B cell (primary cell): Measurements from ENCODE around the gene RASGEF1C. TPM values are rescaled to one million over a fixed set of nuclear protein-coding genes. Genes with fewer than 3 reads are reported as not detected.

Experiments used
- ATAC-seq: fragments of 200-7000 bp; cut with Tn5 transposase; one replicate; pipeline ENCODE4 v1.10.0; 2021; ENCODE audit warnings: low read depth, mild to moderate bottlenecking, moderate number of reproducible peaks, moderate library complexity
- CTCF ChIA-PET: fragments of 350-600 bp; sonication (Branson Sonifier 250); formaldehyde crosslinking; loops from one replicate; lab custom pipeline; 2021; ENCODE audit warnings: antibody characterized with exemption, inconsistent platforms; lab: Charles Lee
- POLR2A ChIA-PET: fragments of 350-600 bp; sonication (Branson Sonifier 250); formaldehyde crosslinking; loops from one replicate; lab custom pipeline; 2021; ENCODE audit warnings: antibody characterized with exemption; lab: Charles Lee
- DNase-seq: peaks from one replicate; pipeline ENCODE4 v3.0.0; 2013
- H2AFZ ChIP-seq: 2 replicates; pipeline ENCODE4 v1.6.1; 2012; ENCODE audit warnings: mild to moderate bottlenecking, low read depth, low read length; ENCODE audit not compliant: insufficient read depth, poor library complexity, severe bottlenecking
- H3K27ac ChIP-seq, 2 donors: 1 replicate in 1 of 2; 2 replicates in 1 of 2; pipeline ENCODE4 v1.5.1; 2012 to 2013; ENCODE audit warnings: low read length in 2 of 2, mild to moderate bottlenecking in 2 of 2, moderate library complexity in 1 of 2
- H3K27me3 ChIP-seq, 4 experiments: fragments of 200-600 bp in 1 of 4; sonication (generic) in 1 of 4; replicated peaks in 1 of 4; 1 replicate in 2 of 4; 2 replicates in 2 of 4; pipeline versions ENCODE4 v1.6.1 to v1.7.0; 2013 to 2016; ENCODE audit warnings: low read length in 3 of 4, mild to moderate bottlenecking in 2 of 4, mixed read lengths in 1 of 4, moderate library complexity in 1 of 4; ENCODE audit not compliant: insufficient read depth in 4 of 4, control insufficient read depth in 3 of 4; ENCODE audit errors: control extremely low read depth in 1 of 4
- H3K36me3 ChIP-seq, 2 experiments: replicated peaks in 1 of 2; 1 replicate in 1 of 2; 2 replicates in 1 of 2; pipeline versions ENCODE4 v1.6.1 to v1.7.1; 2013; ENCODE audit warnings: low read length in 1 of 2; ENCODE audit not compliant: insufficient read depth in 2 of 2, control insufficient read depth in 1 of 2; ENCODE audit errors: control extremely low read depth in 1 of 2, extremely low read depth in 1 of 2
- H3K4me1 ChIP-seq, 2 donors: fragments of 200-600 bp in 1 of 2; sonication (generic) in 1 of 2; 1 replicate in 1 of 2; 2 replicates in 1 of 2; pipeline versions ENCODE4 v1.5.1 to v1.6.1; 2013 to 2017; ENCODE audit warnings: low read length in 2 of 2; ENCODE audit not compliant: control insufficient read depth in 2 of 2, insufficient read depth in 2 of 2
- H3K4me2 ChIP-seq: replicated peaks from 2 replicates; pipeline ENCODE3; 2012; ENCODE audit warnings: mild to moderate bottlenecking, low read depth, low read length; ENCODE audit not compliant: poor library complexity, severe bottlenecking
- H3K4me3 ChIP-seq, 5 experiments: fragments of 200-600 bp in 1 of 5; sonication (generic) in 1 of 5; 1 replicate in 3 of 5; 2 replicates in 2 of 5; pipeline versions ENCODE4 v1.5.1 to v1.7.0; 2011 to 2016; ENCODE audit warnings: low read length in 4 of 5, mild to moderate bottlenecking in 4 of 5, low read depth in 2 of 5, control low read depth in 1 of 5, moderate library complexity in 1 of 5; ENCODE audit not compliant: insufficient read depth in 1 of 5; ENCODE audit errors: control extremely low read depth in 1 of 5, extremely low read depth in 1 of 5
- H3K79me2 ChIP-seq: fragments of 200-600 bp; sonication (generic); one replicate; pipeline ENCODE4 v1.6.0; 2016; ENCODE audit warnings: low read length; ENCODE audit not compliant: control insufficient read depth, insufficient read depth
- H3K9ac ChIP-seq: fragments of 200-600 bp; sonication (generic); 2 replicates; pipeline ENCODE4 v1.6.1; 2017; ENCODE audit warnings: mild to moderate bottlenecking, low read length, moderate library complexity
- H3K9me3 ChIP-seq, 3 donors: one replicate each; pipeline versions ENCODE4 v1.6.1 to v1.7.1; 2013; ENCODE audit warnings: low read length in 2 of 3; ENCODE audit not compliant: control insufficient read depth in 2 of 3, insufficient read depth in 1 of 3; ENCODE audit errors: control extremely low read depth in 1 of 3
- H4K20me1 ChIP-seq: 2 replicates; pipeline ENCODE4 v1.6.0; 2012; ENCODE audit warnings: mild to moderate bottlenecking, low read length; ENCODE audit not compliant: insufficient read depth, control insufficient read depth, poor library complexity, severe bottlenecking
- H3K27ac Mint-ChIP-seq: one replicate; pipeline ENCODE4 v1.8.0; 2021; ENCODE audit warnings: mixed read lengths
- H3K27me3 Mint-ChIP-seq: one replicate; pipeline ENCODE4 v1.8.0; 2021; ENCODE audit warnings: mixed read lengths
- H3K4me1 Mint-ChIP-seq: one replicate; pipeline ENCODE4 v1.8.0; 2021; ENCODE audit warnings: mixed read lengths
- H3K4me3 Mint-ChIP-seq: one replicate; pipeline ENCODE4 v1.8.0; 2021; ENCODE audit warnings: mixed read lengths
- H3K9me3 Mint-ChIP-seq: one replicate; pipeline ENCODE4 v1.8.0; 2022; ENCODE audit warnings: mixed read lengths; ENCODE audit not compliant: insufficient read depth
- EZH2 ChIP-seq: IDR thresholded peaks from 2 replicates; pipeline ENCODE4 v1.6.1; 2012; ENCODE audit warnings: borderline replicate concordance, low read depth, mild to moderate bottlenecking, moderate library complexity, low read length; ENCODE audit not compliant: insufficient read depth, poor library complexity, severe bottlenecking
- WGBS: methylation state at CpG from one replicate; pipeline ENCODE4 v1.1.5; 2013; ENCODE audit warnings: missing lambda C conversion rate; ENCODE audit not compliant: insufficient coverage; 5-methylcytosine and 5-hydroxymethylcytosine counted together
- intact Hi-C: fragments of 100-400 bp; cut with micrococcal nuclease; formaldehyde crosslinking; loops from one replicate; pipeline ENCODE4 v1.10.0; 2022
- polyA minus RNA-seq: library from RNA; depleted of rRNA, polyadenylated mRNA; stranded (reverse); fragments of >200 nt; gene quantifications from 2 replicates; pipeline ENCODE4 v1.2.3, GENCODE V29; 2012
- polyA plus RNA-seq: library from polyadenylated mRNA; depleted of rRNA; stranded (reverse); fragments of >200 nt; gene quantifications from 2 replicates; pipeline ENCODE4 v1.2.3, GENCODE V29; 2012
- total RNA-seq, 2 donors: library from RNA; stranded (reverse); fragments of 120-200 nt in 1 of 2; gene quantifications; 1 replicate in 1 of 2; 2 replicates in 1 of 2; pipeline versions ENCODE4 v1.2.3 to v1.2.4, GENCODE V29; 2013 to 2022
- TF ChIP-seq, protein P1 (sequence below): fragments of 200-600 bp; IDR thresholded peaks from one replicate; pipeline ENCODE4 v1.8.0; 2022; ENCODE audit warnings: antibody characterized with exemption, mild to moderate bottlenecking

RASGEF1C gene
- not detected in 2 replicates for total RNA-seq
- 0.14 TPM for total RNA-seq (2013)
- not detected in 2 replicates for polyA plus RNA-seq
- polyA minus RNA-seq: not detected in 2 replicates

DNA sequence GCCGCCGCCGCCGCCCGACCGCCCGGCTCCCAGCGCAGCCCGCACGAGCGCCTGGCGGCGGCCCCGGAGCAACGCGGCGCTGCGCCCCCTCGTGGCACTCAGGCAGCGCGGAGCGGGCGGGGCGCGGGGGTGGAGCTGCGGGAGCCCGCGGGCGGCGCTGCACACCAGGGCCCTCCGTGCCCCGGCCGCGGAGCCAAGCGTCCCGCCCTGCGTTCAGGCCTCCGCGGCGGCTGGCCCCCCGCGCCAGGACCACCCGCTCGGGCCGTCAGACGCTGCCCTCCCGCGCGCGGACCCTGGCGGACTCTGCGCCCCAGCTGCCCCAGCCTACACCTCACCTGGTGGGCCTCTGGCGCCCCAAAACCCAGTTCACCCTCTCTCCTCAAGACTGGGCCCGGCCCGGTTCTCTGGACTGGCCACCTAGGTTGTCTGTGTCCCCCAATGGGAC is at the start of gene RASGEF1C:
TSS of gene RASGEF1C (minus strand) at position 75 of the 445 bp plus-strand sequence. CDS start 71,159 bp downstream, outside the sequence.
- Histone ChIP-seq H3K27me3 (peaks cover 0 to 34% (median 9%) of the 10 kb centered on the region in 4 experiments), H3K9me3 (peaks cover 0 to 28% (median 0%) of the 10 kb centered on the region in 3 donors), H3K4me2 (peak within 1 kb of the TSS; percentile 62), H4K20me1 (no peaks in the 10 kb centered on the region), H3K79me2 (no peaks in the 10 kb centered on the region), H3K36me3 (no peaks in the 10 kb centered on the region), H3K9ac (no peak within 1 kb of the TSS), H2AFZ (no peak within 1 kb of the TSS), H3K27ac (no peak within 1 kb of the TSS), H3K4me1 (peaks cover 5 to 13% of the 10 kb centered on the region in 2 donors), H3K4me3 (peak within 1 kb of the TSS in 1 of 5 experiments; percentile 5)
- POLR2A ChIA-PET: no interaction called here
- H3K9me3 Mint-ChIP-seq: peaks cover 5% of the 10 kb centered on the region
- WGBS: 7% methylated on average over 55 of the region's 55 CpGs
- H3K27me3 Mint-ChIP-seq: peaks cover 42% of the 10 kb centered on the region
- no peak within 1 kb of the TSS for H3K27ac Mint-ChIP-seq
- intact Hi-C loops: no loop called here
- CTCF ChIA-PET: interaction anchor here (0.6 to 1.0 kb wide), 3 partner anchors 13 to 82 kb away, joined by 3 read pairs; no protein-coding TSS in a partner anchor
- peak within 1 kb of the TSS; percentile 61 for H3K4me3 Mint-ChIP-seq
- ATAC-seq (peak; percentile 78), DNase-seq (peak; percentile 71)
- no peak for TF ChIP-seq EZH2
- TF ChIP-seq, protein P1, sequence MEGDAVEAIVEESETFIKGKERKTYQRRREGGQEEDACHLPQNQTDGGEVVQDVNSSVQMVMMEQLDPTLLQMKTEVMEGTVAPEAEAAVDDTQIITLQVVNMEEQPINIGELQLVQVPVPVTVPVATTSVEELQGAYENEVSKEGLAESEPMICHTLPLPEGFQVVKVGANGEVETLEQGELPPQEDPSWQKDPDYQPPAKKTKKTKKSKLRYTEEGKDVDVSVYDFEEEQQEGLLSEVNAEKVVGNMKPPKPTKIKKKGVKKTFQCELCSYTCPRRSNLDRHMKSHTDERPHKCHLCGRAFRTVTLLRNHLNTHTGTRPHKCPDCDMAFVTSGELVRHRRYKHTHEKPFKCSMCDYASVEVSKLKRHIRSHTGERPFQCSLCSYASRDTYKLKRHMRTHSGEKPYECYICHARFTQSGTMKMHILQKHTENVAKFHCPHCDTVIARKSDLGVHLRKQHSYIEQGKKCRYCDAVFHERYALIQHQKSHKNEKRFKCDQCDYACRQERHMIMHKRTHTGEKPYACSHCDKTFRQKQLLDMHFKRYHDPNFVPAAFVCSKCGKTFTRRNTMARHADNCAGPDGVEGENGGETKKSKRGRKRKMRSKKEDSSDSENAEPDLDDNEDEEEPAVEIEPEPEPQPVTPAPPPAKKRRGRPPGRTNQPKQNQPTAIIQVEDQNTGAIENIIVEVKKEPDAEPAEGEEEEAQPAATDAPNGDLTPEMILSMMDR: peak; percentile 13
- H3K4me1 Mint-ChIP-seq: peaks cover 5% of the 10 kb centered on the region

DNA sequence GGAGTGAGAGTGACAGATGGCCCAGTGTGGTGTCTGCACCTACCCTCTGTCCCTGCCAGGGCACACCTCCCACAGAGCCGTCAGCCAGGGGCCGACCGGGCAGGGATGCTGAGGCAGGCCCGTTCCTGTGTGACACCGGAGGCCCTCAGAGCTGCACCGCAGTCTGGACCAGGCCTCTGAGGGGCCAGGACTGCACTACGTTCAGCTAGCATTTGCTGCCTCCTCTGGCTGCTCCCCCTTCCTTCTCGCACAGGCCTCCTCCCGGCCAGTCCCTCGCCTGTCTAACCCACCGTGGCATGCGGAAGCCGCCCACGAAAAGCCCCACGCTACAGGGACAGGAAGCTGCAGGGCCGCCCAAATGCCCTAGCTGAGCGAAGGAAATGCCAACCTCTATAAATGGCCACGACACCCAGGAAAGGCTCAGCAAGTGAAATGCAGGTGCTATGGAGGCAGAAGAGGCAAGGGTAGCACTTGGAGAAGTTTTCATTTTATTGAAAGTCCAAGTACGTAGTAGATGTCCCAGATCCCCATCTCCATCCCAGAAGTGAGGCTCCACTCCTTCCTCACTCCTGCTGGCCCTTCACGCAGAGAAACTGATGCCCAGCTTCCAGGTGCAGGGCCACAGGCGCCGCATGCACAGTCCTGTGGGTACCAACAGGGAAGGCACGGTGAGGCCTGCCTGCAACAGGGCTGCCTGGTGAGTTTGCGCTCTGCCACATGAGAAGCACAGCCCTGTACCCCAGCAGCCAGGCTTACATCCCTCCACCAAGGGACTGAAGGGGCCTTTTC is 44.2 kb upstream of the RASGEF1C start:
- Histone ChIP-seq H4K20me1 (no peaks in the 10 kb centered on the region), H3K4me3 (no peak overlapping the region), H2AFZ (no peak overlapping the region), H3K9me3 (peaks cover 5 to 93% (median 78%) of the 10 kb centered on the region in 3 donors), H3K4me1 (no peaks in the 10 kb centered on the region), H3K27ac (no peak overlapping the region), H3K36me3 (peaks cover 0 to 35% of the 10 kb centered on the region in 2 experiments), H3K79me2 (no peaks in the 10 kb centered on the region), H3K9ac (no peak overlapping the region), H3K4me2 (no peak overlapping the region), H3K27me3 (no peaks in the 10 kb centered on the region)
- no peak for TF ChIP-seq EZH2
- TF ChIP-seq, protein P1: no peak
- ATAC-seq: no peak
- ChIA-PET CTCF (no interaction called here), POLR2A (no interaction called here)
- H3K4me3 Mint-ChIP-seq: no peak overlapping the region
- no peaks in the 10 kb centered on the region for H3K27me3 Mint-ChIP-seq
- H3K9me3 Mint-ChIP-seq: peaks cover 16% of the 10 kb centered on the region
- intact Hi-C loops: no loop called here
- DNase-seq: no peak
- no peak overlapping the region for H3K27ac Mint-ChIP-seq
- H3K4me1 Mint-ChIP-seq: no peaks in the 10 kb centered on the region
- whole genome bisulfite sequencing: 97% methylated on average over 24 of the region's 24 CpGs
